Cortex of kidney (tissue), 1 donor: ENCODE data around the gene FOLR2.
"Not testable (repeated sequence)": the region's sequence is repeated elsewhere in the genome, so short reads cannot be mapped to it uniquely, and the experiment has no call there.

ENCODE experiments used
- DNase-seq: peaks from one replicate; lab custom pipeline; 2025; lab: John Stamatoyannopoulos, UW

FOLR2 gene

DNA sequence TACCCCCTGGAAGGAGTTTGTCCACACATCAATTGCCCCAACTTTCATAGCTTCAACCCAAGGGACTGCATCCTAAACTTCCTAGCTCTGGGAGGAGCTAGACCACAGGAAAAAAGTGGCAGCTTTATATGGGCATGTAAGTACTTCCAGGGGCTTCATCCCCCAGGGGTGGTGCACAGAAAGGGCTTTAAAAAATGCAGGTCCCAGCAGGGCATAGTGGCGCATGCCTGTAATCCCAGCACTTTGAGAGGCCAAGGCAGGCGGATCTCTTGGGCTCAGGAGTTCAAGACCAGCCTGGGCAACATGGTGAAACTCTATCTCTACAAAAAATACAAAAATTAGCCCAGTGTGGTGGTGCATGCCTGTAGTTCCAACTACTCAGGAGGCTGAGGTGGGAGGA is 9.8 kb upstream of the FOLR2 start:
- not testable (repeated sequence) for DNase-seq

DNA sequence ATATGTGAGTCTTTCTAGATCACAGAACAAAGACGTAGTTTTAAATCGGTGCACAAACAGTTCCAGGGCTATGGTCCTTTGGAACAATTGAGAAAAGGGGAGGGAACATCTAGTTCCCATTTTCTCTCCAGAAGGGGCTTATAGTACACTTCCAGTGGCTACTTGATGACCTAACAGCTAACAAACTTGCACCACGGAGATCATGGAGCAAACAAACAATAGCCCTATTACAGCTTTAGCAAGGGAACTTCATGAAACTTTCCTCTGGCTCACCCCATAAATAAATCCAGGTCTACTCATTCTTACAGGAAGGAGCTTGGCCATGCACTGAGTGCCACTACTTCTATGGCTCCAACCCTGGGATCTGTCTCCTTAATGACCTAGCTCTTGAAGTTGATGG is 8.3 kb upstream of the FOLR2 start:
- no peak for DNase-seq

DNA sequence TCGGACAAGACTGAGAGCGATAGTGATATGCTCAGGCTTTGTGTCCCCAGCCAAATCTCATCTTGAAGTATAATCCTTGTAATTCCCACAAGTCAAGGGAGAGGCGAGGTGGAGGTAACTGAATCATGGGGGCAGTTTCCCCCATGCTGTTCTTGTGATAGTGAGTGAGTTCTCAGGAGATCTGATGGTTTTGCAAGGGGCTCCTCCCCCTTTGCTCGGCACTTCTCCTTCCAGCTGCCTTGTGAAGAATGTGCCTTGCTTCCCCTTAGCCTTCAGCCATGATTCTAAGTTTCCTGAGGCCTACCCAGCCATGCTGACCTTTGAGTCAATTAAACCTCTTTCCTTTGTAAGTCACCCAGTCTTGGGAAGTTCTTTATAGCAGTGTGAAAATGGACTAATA is 7.5 kb upstream of the FOLR2 start:
- DNase-seq: no peak

DNA sequence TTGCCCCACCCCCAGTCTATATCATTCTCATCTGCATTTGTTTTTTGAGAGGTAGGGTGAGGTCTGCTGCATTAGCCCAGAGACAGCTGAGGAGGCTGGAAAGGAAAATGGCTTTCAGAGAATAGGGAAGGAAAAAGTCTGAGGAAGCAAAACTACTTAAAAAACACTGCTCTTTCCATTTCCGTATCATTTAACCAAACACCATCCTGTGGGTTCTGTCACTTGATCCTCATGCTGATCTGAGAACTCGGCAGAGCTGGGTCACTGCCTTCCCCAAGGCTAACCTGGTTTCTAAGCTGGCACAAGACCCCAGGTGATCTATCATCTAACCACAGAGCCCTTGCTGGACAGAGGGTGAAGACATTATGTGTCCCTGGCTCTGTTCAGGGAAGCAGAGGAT is 1.2 kb downstream of the FOLR2 start:
- no peak for DNase-seq

DNA sequence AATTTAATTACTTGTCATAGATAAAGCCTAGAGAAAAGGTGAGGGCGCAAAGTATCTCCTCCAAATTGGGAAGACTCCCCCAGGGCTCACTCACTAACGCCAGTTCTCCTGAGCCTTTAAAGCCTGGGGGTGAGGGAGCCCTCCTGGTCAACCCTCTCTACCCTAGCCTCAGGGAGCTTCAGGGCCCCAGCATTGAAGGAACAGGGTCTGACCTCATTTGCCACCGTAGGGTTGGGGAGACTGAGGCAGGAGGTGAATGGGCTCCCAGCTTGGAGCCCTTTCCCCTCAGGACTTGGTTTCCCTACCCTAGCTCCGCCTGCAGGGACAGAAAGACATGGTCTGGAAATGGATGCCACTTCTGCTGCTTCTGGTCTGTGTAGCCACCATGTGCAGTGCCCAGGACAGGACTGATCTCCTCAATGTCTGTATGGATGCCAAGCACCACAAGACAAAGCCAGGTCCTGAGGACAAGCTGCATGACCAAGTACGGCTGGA is 1.7 kb downstream of the FOLR2 start:
- no peak for DNase-seq

DNA sequence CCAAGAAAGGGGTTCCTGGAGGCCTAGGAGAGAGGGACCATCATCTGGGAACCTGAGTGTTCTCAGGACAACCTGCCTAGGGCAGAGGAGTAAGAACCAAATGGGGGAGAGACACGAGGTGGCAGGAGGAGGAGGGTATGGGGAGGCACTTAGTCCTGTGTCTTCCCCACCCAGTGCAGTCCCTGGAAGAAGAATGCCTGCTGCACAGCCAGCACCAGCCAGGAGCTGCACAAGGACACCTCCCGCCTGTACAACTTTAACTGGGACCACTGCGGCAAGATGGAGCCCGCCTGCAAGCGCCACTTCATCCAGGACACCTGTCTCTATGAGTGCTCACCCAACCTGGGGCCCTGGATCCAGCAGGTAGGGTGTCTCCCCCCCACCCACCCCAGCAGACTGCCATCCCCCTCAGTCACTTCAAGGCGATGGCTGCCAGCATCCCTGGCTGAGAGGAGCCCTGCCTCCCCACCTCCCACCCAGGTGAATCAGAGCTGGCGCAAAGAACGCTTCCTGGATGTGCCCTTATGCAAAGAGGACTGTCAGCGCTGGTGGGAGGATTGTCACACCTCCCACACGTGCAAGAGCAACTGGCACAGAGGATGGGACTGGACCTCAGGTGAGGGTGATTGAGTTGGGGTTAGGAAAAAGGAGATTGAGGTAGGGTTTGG is 4.2 kb downstream of the FOLR2 start:
- no peak for DNase-seq

DNA sequence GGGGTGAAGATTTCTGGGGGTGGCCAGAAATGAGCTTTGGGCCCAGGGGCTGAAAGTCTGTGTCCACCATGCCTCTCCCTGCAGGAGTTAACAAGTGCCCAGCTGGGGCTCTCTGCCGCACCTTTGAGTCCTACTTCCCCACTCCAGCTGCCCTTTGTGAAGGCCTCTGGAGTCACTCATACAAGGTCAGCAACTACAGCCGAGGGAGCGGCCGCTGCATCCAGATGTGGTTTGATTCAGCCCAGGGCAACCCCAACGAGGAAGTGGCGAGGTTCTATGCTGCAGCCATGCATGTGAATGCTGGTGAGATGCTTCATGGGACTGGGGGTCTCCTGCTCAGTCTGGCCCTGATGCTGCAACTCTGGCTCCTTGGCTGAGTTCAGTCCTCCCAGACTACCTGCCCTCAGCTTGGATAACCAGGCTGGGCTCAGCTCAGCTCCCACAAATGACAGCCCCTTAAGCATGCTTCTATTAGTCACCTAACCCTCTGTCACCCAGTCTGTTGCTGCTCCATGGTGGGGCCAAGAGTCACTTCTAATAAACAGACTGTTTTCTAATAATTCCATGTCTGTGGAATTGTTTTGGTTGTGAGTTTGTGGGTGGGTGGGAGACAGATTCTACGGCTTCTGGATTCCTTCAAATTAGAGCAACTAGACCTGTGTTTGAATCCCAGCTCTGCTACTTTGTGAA is 4.9 kb downstream of the FOLR2 start:
- no peak for DNase-seq

DNA sequence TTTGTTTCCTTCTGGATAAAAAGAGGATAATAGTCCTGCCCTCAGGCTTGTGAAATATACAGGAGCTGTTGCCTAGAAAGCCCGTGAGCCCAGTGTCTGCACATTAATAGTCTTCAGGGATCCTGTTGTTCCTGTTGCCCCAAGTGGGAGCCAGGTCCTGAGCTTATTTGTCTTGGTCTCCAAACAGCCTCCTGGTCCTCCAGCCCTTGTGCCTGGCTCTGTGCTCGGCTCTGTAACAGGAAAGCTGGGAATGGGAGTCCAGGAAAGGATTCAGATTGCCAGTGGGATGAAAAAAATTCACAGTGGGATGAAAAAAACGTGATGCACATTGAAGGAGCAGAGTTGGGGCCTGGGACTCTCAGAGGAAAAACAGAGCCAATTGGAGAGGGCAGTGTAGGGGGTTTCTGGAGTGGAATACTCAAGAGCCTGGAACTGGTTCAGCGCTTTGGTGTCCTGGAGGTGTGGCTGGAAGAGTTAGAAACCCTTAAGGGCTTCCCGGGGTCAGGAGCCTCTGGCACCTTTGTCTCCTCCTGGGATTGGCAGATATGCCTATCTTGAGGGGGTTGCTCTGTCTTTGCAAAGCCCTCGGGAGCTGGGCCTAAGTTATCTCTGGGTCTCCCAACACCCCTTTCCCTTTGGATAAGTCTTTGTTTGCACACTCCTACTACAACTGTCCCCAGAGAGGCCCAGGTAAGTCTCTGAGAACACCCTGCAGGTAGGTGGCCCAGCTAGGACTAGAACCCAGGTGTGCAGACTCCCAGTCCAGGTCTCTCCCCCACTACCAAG is 5.7 kb downstream of the FOLR2 start:
- no peak for DNase-seq

DNA sequence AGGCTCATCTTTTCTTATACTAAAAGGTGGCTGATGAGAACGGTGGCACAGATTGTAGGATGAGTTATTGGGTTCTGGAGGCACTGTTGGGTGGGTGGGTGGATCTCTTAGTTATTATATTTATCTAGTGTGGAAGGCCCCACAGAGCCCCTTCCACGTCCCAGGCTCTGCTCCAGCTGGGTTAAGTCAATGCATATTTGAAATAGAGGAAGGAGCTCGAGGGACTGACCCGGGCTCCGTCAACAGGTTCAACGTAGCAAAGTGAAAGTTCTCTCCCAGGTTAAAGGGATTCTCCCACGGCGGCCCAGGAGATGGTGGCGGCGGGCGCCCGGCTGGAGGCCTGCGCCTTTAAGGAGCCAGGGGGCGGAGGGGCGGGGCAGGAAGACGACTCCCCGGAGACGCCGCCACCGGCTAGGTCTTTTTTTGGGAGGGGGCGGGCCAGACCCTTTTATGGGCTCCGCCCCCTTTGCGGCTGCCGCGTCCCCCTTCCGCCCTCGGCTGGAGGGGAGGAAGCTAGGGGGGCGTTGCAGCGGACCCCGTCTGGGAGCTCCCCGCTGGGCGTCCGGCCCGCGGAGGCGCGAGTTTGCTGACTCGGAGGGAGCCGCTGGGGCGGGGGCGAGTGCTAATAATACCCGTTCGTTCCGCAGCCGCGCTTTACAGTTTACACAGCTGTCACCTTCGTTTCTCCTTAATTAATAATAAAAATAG is 6.5 kb downstream of the FOLR2 start:
- no peak for DNase-seq

DNA sequence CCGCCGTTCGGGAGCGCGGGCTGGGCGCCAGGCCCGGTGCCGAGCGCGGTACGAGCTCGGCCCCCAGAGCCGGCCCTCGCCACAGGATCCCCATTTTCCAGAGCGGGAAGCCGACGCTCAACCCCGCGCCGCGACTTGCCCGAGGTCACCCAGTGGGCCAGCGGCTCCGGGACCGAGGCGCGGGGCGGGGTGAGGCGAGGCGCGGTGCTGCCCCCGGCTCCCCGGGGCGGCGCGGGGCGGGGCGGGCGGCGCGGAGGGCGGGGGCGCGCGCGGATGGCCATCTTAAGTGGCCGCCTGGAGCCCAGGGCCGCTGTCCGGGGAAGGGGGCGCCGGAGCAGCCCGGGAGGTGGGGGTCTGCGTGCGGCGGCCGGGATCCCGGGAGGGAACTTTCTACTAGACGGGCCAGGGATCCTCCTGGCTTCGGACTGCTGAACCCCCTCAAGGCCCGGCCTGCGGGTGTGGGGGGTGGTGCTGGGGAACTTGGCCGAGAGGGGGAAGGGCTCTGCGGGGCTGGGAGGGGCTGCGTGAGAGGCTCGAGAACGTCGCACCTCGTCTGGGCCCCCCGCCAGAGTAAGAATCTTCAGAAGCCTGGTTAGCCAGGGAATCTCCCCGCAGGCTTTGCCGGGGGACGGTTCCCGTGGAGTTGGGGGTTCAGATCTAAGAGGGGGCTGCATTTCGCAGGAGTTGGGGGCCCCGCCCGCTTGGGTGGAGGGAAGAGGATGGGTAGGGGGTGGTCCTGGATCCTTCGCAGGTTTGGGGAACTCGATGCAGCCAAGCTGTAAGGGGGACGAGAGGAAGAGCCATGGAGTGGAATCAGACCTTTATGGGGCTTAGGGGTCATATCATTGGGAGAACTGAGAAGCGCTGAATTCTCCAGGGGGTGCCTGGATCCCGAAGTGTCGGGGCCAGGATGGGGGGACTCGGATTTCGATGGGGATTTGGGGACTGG is 7.3 kb downstream of the FOLR2 start:
- no peak for DNase-seq

DNA sequence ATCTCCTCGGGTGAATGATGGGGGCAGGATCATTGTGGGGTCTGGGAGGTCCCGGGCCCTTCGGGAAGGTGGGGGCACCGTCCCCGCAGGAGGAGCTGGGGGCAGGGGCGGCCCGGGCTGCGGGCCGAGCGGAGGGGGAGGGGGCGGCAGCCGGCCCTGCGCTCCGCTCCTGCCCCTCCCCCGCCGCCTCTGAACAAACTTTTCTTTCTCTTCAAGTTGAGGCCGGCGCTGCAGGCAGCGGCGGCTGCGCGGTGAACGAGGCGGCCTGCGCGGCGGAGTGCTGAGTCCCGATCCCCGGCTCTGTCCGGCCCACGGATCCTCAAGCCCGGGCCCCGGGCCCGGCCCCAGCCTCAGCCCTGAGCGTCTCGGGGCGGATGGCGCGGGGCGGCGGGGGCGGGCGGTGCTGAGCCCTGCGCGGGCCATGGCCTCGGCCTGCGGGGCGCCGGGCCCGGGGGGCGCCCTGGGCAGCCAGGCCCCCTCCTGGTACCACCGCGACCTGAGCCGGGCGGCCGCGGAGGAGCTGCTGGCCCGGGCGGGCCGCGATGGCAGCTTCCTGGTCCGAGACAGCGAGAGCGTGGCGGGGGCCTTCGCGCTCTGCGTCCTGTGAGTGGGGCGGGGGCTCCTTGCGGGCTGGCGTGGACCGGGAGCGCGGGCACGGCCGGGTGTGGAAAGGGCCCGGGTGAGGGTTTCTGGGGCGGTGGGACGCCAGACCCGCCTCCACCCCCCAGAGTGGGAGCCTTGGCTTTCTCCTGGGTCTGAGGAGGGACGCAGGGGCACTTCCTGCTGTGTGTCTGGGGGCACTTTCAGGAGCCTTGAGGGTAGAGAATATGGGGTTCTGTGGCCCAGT is 8.2 kb downstream of the FOLR2 start, which contains the start of gene INPPL1:
TSS of gene INPPL1 (plus strand) at position 204 of the 847 bp plus-strand sequence. CDS start at position 422, 218 bp downstream.
- DNase-seq: no peak

DNA sequence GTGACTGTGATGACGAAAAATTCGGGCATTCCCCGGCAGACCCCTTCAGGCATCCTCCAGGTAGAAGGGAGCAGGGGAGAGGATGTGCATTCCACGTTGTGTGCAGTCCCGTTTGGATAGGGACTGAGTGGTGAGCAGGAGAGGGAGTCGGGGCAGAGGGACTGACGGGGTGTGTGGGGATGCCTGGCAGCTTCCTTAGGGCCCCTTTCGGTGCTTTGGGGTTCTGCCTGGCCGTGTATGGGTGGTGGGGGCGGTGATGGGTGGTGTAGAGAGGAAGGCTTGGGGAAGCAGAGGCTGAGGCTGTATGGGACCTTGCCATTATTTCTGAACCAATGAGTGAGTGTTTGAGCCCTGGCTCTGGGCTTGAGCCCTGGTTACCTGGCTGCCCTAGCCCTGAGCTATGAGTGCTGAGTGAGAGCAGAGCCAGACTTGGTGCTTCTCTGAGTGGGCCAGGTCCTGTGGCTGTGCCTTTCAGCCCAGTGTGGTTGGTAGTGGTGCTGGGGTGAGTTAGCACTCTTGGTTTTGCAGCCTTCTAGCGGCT is 8.9 kb downstream of the FOLR2 start:
- DNase-seq: no peak

DNA sequence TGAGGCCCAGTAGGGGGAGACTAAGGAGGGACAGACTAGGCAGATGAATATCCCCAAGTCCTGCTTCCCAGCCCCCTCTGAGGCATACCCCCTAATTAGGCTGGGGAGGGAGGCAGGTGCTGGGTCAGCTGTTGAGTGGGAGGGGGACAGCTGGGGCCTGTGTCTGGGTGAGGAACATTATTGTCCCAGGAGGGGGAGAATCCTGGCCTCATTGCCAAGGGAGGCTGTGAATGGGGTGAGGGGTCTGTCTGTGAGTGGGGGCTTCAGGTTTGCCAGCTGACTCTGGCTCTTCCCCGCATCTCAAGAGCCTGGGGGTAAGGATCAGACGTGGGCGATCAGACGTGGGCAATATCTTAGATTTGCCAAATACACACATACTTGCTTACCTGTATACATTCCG is 10.1 kb downstream of the FOLR2 start:
- no peak for DNase-seq

DNA sequence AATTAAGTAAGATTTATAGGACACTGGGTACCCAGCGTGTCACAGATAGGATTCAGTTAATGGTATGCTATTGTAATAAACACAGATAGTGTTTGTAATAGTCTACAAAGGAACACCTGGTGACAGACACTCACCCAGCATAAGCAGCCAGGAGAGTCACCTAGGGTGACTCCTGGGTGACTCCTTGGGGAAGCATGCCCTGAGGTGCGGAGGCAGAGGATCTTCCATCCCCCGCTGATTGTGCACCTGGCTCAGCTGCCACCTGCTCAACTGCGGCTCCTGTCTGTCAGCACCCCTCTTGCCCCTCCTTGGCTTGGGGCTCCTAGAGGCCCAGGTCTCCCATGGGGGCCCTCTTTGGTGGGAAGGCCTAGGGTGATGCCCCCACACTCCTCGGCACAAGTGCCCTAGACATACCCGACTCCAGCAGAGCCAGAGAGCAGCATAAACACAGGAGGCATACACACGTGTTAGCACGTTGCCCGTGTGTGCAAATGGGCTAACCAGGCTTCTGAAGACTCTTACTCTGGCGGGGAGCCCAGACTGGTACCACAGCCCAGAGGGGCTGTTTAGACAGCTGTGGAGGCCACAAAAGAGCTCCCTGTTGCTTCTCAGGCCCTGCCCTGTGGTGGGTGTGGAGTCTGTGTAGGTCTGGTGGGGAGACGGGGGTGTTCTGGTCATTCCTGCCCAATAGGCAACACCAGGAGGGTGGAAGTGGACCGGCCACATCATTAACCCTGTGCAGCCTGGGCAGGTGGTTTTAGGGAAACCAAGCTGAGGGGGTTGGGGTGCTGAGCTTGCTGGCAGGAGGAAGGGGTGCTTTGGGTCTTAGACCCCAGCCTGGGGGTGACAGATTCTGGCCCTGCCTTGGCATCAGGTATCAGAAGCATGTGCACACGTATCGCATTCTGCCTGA is 11.0 kb downstream of the FOLR2 start:
- DNase-seq: no peak

DNA sequence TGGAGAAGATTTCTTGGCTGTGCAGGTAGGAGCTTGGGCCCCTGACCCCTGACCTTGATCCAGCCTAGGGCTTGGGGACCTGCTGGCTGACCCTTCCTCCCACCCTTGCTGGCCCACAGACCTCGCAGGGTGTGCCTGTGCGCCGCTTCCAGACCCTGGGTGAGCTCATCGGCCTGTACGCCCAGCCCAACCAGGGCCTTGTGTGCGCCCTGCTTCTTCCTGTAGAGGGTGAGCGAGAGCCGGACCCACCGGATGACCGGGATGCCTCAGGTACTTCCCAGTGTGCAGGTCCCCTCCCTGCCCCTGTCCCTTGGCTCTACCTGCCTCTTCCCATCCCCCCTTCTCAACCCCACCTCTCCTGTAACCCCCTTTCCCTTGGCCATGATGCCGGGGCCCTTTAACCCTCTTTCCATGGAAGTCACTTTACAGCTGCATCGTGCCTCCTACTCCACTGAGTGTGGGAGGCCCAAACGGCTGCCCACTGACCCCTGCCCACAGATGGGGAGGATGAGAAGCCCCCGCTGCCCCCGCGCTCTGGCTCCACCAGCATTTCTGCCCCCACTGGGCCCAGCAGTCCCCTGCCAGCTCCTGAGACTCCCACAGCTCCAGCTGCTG is 11.7 kb downstream of the FOLR2 start:
- no peak for DNase-seq

DNA sequence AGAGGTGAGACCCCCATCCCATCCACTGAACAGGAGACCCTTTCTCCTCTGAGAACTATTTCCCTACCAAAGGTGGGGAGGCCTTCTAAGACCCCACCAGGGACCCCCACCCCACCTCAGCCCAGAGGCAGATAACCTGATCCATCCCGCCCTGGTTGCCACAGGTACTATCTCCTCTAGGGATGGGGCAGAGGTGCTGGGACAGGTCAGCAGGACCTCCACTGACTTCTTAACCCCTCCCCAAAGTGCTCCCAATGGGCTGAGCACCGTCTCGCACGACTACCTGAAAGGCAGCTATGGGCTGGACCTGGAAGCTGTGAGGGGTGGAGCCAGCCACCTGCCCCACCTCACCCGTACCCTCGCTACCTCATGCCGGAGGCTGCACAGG is 12.2 kb downstream of the FOLR2 start:
- DNase-seq: no peak

DNA sequence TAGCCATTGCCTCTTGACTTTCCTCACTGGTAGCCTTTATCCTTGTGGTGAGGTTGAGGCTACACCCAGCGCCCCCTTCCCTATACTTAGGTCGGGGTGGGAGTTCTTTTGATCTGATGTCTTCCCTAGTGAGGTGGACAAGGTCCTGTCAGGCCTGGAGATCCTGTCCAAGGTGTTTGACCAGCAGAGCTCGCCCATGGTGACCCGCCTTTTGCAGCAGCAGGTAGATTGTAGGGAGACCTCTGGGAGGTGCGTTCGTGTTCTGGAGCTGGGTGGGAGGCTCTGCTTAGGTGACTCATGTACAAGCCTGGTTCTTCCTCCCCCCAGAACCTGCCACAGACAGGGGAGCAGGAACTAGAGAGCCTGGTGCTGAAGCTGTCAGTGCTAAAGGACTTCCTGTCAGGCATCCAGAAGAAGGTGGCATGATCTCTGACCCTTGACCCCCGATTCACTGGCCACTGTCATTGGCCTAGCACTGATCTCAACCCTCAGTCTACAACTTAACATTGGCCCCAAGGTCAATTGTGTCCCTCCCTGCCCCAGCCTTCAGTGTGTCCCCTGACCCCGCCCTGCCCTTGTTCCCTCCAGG is 12.8 kb downstream of the FOLR2 start:
- no peak for DNase-seq
